ENCODE measurements around the gene RFC4.

GRCh38 chr3:186826976-186827857 is 20.9 kb upstream of the RFC4 start:
- TF ChIP-seq, protein P1, sequence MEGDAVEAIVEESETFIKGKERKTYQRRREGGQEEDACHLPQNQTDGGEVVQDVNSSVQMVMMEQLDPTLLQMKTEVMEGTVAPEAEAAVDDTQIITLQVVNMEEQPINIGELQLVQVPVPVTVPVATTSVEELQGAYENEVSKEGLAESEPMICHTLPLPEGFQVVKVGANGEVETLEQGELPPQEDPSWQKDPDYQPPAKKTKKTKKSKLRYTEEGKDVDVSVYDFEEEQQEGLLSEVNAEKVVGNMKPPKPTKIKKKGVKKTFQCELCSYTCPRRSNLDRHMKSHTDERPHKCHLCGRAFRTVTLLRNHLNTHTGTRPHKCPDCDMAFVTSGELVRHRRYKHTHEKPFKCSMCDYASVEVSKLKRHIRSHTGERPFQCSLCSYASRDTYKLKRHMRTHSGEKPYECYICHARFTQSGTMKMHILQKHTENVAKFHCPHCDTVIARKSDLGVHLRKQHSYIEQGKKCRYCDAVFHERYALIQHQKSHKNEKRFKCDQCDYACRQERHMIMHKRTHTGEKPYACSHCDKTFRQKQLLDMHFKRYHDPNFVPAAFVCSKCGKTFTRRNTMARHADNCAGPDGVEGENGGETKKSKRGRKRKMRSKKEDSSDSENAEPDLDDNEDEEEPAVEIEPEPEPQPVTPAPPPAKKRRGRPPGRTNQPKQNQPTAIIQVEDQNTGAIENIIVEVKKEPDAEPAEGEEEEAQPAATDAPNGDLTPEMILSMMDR (IDR thresholded peaks at IDR 0.05; ENCODE audit: low read length): no peak
- TF ChIP-seq EZH2phosphoT487 (IDR thresholded peaks at IDR 0.05; ENCODE audit: low read length) (no peak), EZH2 (optimal IDR thresholded peaks at IDR 0.05; ENCODE audit: low read depth, low read length) (no peak)
